GM21529 (cell line): ENCODE data around the gene LRMDA.

Experiments
- ATAC-seq: cut with Tn5 transposase; IDR thresholded peaks from one replicate; pipeline ENCODE4 v1.9.1; 2021; ENCODE audit not compliant: unreplicated experiment

LRMDA gene

DNA sequence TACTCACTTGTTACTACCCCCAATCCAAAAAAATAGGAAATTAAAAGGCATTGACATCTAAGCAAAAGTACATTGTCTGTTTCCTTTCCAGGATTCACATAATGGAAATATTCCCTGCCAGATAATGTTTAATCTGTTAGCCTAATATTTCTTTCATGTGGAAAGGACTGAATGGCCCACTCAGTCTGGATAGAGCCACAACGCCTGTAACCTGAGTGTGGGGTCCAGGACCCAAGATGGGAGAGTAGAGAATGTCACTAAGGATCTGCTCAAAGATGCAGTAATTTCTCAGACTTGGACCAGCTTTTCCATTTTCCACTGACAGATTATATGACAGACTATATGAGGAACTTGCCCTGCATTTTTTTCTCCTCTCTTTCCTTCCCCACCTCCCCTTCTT is 1117.3 kb downstream of the LRMDA start:
- no peak for ATAC-seq

DNA sequence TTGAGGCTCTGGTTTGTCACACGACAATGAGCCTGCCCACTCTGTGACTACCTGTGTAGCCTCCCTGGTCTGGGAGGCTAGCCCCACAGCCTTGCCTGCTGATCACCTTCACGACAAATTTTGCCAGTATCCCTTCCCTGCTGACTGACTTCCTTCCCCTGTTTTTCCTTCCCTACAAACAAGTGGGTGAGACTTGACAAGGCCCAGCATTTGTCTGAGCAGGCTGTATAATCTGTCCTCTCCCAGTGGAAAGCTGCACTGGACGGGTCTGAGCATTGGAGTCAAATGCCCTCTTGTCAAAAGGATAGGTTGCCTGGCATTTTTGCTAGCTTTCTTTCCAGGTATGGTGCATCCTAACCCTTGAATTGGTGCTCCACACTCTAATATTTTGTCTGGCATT is 1117.7 kb downstream of the LRMDA start:
- no peak for ATAC-seq

DNA sequence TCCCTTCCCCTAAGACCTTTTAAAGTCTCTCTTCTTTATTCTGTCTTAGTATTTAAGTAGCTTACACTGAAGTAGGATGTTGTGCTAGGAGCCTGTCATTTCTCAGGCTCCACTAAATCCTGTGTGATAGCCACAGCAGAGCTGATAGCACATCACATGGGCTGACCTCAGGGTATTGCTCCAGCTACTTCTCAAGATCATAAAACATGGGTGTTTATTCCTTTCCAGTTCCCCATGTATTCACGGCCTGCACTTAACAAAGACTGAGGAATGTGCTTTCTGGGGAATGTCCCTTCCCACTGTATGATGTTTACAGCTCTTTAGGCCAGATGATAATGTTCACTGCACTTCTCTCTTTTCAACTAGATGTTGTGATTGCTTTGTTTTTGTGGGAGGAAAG is 1119.4 kb downstream of the LRMDA start:
- no peak for ATAC-seq

DNA sequence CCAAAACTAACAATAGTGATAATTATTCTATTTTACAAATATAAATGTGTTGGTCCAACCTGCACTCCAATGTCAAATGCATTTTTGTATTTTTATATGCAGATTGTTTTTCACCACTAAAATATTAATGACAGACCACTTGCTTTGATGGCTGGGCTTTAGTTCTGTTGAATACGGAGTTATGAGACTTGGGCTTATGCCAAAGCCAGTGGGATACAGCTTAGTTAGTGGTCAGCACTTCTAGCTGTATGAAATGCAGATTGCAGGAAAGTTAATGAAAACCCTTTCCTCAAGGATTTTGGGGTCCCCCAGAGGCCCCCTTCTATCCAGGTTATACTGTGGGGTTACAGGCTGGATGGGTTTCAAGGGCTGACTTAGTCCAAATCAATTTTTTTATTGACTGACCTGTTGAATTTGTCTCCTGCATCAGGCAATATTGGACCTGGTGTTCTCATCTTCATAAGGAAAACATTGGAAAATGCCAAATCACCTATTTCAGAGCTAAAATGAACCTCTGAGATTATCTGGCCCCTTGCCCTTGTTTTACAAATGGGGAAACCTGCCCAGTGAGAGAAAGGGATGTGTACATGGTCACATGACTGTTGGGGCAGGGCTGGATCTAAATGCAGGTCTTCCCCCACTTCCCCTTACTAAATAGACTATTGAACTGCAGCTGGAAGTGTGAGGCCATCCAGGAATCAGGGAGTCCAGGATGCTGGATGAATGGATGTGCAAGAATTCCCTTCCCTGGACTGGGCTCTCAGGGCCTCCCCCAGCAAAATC is 1120.9 kb downstream of the LRMDA start:
- no peak for ATAC-seq

DNA sequence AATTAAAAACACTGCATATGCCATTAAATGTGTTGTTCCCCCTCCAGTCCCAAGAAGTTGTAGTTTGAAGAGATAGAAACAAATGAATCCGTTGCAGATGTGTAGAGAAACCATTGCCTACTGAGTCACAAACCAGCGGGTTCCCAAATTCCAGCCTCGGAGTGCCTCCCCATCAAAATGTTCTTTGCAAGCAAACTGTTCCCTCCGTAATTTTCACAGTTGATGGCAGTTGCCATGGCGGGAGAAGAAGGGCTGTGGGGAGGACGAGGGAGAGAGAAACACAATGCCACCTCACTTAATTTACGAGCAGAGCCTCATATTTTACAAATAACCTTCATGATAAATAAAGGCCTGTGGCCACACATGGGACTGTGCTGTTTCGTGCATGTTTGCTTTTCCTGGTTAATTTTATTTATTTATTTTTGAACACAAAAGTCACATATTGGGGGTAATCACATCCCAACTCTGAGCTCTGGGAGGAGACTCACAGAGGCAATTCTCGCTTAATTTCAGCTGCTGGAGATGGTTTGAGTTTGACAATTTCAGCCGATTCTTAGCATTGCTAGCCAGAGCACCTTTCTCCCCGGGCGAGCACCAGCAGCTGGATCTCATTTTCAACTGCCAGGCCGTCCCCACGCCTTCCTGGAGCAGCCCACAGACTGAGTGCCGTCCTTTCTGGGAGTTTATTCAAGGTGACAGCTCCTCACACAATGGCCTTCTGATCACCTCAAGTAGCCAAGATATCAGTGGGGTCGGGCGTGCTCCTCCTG is 1122.0 kb downstream of the LRMDA start:
- no peak for ATAC-seq

DNA sequence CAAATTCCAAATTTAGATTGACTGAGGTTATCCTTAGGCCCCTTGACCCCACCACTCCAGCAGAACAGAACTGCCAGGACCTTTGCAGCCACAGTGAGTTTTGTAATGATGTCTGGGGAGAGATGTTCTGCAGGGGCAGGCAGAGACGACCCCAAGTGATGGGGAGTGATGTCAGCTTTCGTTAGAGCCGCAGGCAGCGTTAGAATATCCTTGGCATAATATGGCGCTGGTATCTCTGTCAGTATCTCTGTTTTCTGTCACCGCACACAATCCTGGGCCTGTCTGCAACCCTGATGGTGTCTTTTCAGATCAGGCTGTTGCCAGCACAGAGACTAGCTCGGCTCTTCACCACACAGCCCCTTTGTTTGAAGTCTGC is 1122.6 kb downstream of the LRMDA start:
- ATAC-seq, result no peak

DNA sequence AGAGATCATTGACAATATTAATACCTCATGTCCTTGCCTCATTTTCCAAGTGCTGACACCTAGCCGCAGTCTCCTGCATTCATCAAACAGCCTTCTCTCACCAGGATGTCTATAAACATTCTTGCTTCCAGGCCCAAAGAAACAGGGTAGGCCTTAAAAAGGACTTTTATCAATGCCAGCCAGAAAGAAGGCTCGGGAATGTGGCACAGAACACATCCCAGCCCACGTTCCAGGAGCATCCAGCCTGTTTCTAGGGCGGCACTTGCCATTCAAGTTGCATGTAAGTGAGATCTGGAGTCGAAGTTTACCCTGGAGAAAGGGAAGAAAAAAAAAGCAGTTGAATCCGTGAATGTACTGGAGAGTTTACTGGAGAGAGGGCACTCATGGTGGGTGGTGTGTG is 1123.1 kb downstream of the LRMDA start:
- no peak for ATAC-seq

DNA sequence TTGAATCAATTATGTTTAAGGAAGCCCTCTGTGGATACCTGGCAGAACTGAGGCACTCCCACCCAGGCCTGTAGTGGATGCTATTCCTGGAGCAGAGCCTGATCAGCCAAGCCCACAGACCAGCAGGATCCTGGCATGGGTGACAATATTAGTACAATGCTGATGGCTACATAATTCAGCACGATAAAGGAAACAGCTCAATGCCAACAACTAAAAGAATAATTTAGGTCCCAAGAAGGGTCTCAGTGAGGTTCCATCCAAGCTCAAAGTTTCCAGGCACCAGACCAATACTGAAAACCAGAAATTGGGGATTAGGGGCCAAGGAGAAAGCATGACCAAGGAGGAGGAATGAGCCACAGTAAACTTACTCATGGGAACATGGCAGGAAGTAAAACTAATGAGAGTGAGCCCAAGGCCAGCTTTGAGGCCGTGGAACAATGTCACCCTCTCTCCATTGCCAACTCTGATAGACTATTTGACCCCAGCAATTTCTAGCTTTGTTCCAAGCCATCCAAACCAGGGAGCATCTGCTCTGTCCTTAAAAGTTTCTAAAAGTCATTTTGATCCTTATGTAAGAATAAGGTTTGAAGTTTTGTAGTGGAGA is 1123.7 kb downstream of the LRMDA start:
- no peak for ATAC-seq

DNA sequence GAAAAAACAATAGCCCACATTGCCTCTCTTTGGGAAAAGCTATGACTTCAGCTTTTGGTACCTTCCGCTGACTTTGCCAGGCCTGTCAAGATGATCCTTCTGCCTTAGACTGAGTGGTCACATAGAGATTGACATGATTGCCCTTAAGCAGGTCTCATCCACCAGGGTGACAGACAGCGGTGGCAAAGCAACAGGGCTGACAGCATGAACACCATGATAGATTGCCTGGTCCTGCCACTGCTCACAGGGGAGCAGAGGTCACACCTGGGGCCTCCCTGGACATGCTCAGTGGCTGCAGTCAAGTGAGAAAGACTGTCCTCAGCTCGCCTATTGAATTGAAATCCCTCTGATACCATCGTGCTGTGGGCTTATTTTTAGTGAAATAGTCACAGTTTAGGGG is 1125.9 kb downstream of the LRMDA start:
- ATAC-seq, result no peak

DNA sequence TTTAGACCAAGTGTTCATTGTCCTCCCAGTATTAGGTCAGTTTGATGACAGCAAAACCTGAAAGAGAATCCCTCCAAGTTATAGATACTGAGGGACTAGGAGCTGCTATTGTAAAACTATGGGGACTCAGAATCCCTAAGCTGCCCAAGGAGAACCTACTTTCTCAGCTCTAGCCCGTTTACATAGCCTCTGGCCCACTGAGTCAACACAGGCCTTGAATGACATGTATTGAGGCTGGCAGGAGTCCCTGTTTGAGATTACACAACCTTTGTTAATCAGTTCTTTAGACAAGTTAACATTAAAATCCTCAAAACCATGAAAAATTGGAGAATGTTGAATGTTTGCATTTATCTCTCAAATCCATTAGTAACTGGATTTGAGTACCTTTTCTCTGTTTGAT is 1127.2 kb downstream of the LRMDA start:
- no peak for ATAC-seq

DNA sequence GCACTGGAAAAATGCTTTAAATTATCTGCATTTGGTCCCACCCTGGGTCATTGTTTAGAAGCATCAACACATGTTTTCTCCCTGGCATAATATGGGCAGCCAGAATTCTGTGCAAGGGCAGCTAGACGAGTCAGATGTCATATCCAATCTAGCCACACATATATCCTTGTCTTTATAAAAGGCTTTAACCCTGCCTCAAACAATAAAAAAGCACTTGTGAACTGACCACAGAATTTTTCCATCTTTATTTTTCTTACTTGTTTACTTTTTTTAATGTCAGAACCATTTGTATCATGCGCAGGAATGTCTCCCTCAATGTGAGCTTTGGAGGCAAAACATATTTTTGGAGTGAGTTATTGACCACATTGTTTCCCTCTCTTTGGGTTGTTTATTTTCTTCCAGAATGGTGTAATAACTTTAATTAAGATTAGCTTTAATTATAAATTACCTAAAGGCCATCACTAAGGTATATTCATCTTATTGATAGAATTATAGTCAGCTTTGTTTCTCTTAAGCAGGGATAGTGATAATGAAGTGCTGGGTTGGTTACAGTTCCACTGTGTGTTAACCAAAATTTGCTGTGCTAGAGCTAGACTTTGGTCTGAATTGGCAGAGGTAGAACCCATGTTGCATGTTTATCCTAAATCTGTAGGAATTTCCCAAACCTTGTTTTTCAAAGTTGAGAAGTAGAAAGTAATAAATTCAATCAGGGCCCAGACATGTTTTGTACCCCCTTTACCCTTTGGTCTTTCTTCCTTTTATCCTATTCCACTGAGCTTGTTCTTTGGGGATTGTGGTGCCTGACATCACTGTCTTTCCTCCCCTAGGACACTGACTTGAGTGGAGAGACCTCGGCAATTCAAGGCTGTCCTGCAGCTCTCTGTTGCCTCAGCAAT is 1127.8 kb downstream of the LRMDA start:
- no peak for ATAC-seq

DNA sequence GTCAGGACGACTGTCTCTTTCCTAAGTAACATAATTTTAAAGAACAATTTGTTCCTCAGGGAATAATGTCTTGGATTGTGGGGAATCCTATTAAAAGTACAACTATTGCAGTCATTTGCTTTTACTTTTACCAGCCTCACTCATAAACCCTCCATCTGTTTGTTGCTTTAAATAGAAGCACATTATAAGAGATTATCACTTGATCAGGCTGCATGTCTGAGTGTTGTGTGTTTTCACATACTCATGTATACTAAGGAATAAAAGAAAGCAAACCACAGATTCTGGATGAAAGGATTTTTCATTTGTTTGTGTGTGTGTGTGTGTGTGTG is 1128.4 kb downstream of the LRMDA start:
- no peak for ATAC-seq

DNA sequence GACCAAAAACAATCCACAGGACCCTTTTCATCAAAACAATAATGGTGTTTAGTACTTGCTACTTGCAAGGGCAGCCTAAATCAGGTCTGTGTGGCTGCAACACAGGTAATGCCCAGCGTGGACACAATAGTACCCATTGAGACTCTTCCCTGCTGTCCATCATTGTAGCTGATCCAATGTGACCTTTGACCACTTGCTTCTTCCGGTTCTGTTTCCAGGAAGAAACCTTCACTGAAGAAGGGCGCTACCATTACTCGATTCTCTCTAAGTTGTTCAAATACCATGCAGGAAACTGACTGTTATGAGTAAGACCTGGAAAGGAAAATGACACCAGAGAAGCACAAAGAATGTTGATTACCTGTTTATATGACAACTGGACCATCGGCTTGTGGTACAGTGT is 1128.9 kb downstream of the LRMDA start:
- ATAC-seq, result no peak

DNA sequence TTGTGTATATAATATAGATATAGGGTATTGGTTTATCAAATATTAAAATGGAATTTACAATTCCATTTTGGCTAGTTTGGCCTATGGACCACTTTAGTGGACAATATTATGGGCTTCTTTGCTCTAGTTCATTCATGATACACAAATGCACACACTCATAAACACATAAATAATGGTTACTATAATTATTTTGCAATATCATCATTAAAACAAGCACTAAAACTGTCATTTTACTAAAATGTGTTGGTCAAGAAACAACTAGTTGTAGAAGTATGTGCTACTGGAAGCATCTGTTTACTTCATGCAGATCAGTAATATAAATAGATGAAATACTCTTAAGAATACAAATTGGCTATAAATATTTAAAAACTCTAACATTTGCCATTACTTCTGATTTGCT is 1131.9 kb downstream of the LRMDA start:
- no peak for ATAC-seq

DNA sequence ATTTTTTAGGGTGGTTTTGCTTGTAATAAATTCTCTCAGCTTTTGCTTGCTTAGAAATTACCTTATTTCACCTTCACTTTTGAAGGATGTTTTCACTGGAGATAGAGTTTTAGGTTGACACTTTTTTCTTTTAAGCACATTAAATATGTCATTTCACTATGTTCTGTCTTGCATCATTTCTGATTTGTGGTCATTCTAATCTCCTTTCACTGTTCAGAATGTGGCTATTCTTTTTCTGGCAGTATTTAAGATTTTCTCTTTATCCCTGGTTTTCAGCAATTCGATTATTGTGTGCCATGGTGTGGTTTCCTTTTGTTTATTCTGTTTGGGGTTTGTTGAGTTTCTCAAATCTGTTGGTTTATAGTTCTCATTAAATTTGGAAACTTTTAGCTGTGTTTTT is 1140.6 kb downstream of the LRMDA start:
- ATAC-seq, result no peak

DNA sequence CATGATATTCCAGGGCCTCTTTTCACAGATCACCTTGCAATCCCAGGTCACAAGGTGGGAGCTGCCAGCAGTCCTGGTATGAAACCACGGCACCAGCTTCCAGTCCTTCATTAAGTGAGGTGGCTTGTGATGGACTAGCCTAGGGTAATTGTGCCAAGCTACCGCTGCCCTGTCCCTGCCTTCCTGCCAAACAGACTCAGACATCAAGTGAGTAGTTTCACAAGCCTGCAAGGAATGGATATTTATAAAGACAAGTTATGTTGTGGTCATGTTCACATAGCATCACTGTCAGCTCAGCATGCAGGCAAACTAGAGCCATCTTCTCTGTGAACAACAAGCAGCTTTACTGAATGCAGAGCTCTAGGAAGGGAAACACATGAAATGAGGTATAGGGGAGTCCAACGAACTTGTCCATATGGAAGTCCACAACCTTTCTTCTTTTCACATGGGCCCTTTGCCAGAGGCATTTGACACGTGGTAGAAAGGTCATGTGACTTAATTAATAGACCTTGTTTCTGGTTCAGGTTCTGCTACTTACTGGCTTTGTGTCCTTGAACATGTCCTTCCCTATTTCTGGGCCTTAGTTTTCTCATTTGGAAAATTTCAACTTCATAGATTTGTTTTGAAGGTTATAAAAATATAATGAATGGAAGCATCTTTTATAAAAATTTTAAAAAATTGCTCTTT is 1145.0 kb downstream of the LRMDA start:
- no peak for ATAC-seq

DNA sequence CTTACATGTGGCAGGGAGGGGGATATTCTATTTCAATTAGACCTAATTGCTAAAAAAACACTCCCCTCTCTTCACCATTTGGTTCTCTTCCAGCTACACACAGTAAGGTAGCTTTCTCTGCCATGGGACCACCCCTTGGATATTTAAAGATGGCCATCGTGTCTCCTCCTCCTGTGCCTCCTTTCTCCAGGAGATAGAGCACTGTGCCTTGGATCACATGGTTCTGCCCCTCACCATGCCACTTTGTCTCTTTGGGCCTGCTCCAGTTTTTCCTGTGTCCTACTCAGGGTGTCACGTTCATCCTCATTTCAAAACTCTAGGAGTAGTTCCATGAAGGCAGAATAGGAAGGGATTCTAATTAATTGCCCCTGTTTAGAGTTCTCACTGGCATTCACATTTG is 1146.0 kb downstream of the LRMDA start:
- ATAC-seq, result no peak

DNA sequence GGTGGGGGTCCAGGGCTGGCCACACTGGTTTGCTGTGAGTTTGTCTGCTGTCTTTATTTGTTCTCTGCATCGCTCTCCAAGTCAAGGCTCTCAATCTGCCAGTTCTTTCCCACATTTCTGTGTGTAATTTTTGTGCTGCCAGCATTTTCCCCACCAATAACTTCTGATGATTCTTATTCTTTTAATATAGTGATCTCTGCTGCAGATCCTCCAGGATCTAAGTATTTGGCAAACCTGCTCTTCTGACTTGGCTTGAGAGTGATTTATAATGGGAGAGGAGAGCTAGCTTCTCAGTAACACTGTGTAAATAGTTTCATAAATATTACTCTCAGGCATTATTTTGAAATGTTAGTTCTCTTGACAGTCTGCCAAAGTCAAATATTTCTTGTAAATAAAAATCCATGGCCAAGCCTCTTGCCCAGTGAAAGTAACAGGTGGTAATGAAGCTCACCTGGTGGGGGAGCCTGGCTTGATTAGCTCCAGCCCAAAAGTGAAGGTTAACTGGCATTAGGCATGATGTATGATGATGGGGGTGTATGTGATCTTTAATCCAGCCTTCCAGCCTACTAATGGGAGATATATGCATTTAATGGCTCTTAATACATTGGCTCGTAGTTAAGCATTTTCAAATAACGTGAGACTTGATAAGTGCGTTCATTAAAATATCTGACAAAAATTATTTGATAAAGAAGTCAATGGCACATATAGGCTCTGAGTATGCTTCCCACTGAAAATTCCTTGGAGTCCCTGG is 1150.3 kb downstream of the LRMDA start:
- ATAC-seq, result no peak

DNA sequence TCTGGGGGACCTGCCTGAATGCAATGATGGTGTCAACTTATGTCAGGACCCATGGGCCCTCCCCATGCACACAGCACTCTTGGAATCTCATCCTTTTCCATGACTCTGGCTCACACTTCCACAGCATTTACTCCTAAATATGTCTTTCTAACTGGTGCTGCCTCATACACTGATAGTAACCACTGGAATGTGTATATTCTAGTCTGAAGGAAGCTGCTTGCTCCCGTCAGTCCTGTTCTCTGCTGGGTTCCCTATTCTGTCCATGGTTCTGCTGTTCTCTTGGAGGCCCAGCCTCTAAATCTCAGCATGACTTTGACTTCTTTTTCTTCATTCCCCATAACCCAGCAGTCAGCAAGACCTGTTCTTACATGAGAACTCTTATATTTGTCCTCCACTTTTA is 1151.1 kb downstream of the LRMDA start:
- no peak for ATAC-seq

DNA sequence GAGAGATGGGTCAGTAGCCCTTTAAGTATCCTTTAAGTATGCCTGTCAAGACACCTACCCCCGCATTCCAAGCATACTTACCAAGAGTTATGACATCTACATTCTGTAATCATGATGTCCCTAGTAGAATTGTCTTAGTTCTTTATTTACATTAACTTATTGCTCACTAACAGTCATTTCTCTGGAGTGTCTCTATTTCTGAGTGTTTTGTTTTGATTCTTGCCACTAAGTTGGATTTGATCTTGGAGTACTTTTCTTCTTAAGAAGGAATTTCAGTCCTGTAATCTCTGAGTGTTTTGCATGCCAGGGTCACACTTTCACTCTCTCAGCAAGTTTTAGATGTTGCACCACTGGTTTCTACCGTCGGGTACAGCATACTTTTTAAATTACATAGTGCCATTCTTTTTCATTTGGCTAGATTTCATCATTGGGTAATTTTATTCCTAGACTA is 1152.3 kb downstream of the LRMDA start:
- no peak for ATAC-seq
